GM21619 (cell line): ENCODE data around the gene PLCB1.
"Not testable (repeated sequence)": the region's sequence is repeated elsewhere in the genome, so short reads cannot be mapped to it uniquely, and the experiment has no call there.

Experiments used
- ATAC-seq: cut with Tn5 transposase; IDR thresholded peaks from one replicate; pipeline ENCODE4 v1.9.1; 2021; ENCODE audit not compliant: unreplicated experiment

PLCB1 gene

GRCh38 chr20:8639112-8639778 is 507.2 kb downstream of the PLCB1 start:
- ATAC-seq, result no peak

GRCh38 chr20:8640461-8640860 is 508.4 kb downstream of the PLCB1 start:
- no peak for ATAC-seq

GRCh38 chr20:8642247-8642646 is 510.2 kb downstream of the PLCB1 start:
- ATAC-seq, result no peak

GRCh38 chr20:8644468-8644867 is 512.4 kb downstream of the PLCB1 start:
- not testable (repeated sequence) for ATAC-seq

- no peak for ATAC-seq
Observed at GRCh38 chr20:8645326-8645725, 513.3 kb downstream of the PLCB1 start.

GRCh38 chr20:8646033-8646441 is 514.0 kb downstream of the PLCB1 start:
- no peak for ATAC-seq

- no peak for ATAC-seq
Observed at GRCh38 chr20:8646716-8647115, 514.6 kb downstream of the PLCB1 start.

- ATAC-seq, result no peak
Observed at GRCh38 chr20:8647961-8648441, 515.9 kb downstream of the PLCB1 start.

- no peak for ATAC-seq
Observed at GRCh38 chr20:8648466-8648865, 516.4 kb downstream of the PLCB1 start.

- ATAC-seq, result no peak
Observed at GRCh38 chr20:8652396-8652795, 520.3 kb downstream of the PLCB1 start.

GRCh38 chr20:8654486-8654885 is 522.4 kb downstream of the PLCB1 start:
- ATAC-seq, result no peak

GRCh38 chr20:8656335-8656734 is 524.3 kb downstream of the PLCB1 start:
- no peak for ATAC-seq

- no peak for ATAC-seq
Observed at GRCh38 chr20:8657664-8658063, 525.6 kb downstream of the PLCB1 start.

GRCh38 chr20:8658103-8658502 is 526.0 kb downstream of the PLCB1 start:
- no peak for ATAC-seq

- ATAC-seq, result no peak
Observed at GRCh38 chr20:8661229-8661952, 529.3 kb downstream of the PLCB1 start.

- no peak for ATAC-seq
Observed at GRCh38 chr20:8662433-8662954, 530.4 kb downstream of the PLCB1 start.

- no peak for ATAC-seq
Observed at GRCh38 chr20:8663424-8663823, 531.4 kb downstream of the PLCB1 start.

GRCh38 chr20:8664778-8665177 is 532.7 kb downstream of the PLCB1 start:
- no peak for ATAC-seq

- ATAC-seq, result no peak
Observed at GRCh38 chr20:8667306-8667705, 535.2 kb downstream of the PLCB1 start.

GRCh38 chr20:8670207-8670892 is 538.3 kb downstream of the PLCB1 start:
- no peak for ATAC-seq

GRCh38 chr20:8670893-8671215 is 538.8 kb downstream of the PLCB1 start:
- no peak for ATAC-seq
